Omental fat pad (tissue), 4 donors: ENCODE data around the gene PPP1R16B. TPM values are rescaled to one million over a fixed set of nuclear protein-coding genes. Genes with fewer than 3 reads are reported as not detected.
"Not testable (repeated sequence)": the region's sequence is repeated elsewhere in the genome, so short reads cannot be mapped to it uniquely, and the experiment has no call there.

ENCODE experiments used
- ATAC-seq: fragments of 150-250 bp; one replicate; pipeline ENCODE4 v1.9.1; 2016; ENCODE audit warnings: mild to moderate bottlenecking, moderate library complexity; ENCODE audit not compliant: low FRiP score
- DNase-seq: peaks from one replicate; pipeline ENCODE4 v3.0.0-alpha.2; 2019; ENCODE audit warnings: low spot score
- total RNA-seq, 4 donors: library from RNA; depleted of rRNA; stranded (reverse); fragments of >200 nt; gene quantifications; one replicate each; pipeline ENCODE4 v1.1.0, GENCODE V29; 2016
- TF ChIP-seq, protein P1 (sequence below), 3 donors: fragments of 450-650 bp; IDR thresholded peaks; one replicate each; pipeline ENCODE4 v1.5.1; 2016 to 2017; ENCODE audit warnings: antibody characterized with exemption in 3 of 3, mild to moderate bottlenecking in 3 of 3, moderate library complexity in 2 of 3

Gene PPP1R16B
- total RNA-seq, 4 donors from 2014 or later: 7.1 to 48.4 (median 21.6) TPM

DNA sequence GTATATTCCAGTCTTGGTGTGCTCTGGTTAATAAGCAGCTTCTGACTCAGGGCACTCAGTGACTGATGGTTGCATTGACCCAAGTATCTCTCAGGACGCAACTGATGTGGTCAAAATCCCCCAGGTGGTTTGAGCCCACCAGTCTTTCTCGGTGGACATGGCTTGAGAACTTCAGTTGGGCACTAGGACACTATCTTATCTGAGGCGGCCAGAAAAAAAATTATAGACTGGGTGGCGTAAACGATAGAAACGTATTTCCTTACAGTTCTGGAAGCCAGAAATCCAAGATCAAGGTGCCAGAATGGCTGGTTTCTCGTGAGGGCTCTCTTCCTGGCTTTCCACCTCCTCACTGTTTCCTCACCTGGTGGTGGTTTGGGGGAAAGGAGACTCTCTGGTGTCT lies 52.2 kb downstream of the PPP1R16B start:
- no peak for ATAC-seq
- no peak for DNase-seq
- TF ChIP-seq, protein P1, sequence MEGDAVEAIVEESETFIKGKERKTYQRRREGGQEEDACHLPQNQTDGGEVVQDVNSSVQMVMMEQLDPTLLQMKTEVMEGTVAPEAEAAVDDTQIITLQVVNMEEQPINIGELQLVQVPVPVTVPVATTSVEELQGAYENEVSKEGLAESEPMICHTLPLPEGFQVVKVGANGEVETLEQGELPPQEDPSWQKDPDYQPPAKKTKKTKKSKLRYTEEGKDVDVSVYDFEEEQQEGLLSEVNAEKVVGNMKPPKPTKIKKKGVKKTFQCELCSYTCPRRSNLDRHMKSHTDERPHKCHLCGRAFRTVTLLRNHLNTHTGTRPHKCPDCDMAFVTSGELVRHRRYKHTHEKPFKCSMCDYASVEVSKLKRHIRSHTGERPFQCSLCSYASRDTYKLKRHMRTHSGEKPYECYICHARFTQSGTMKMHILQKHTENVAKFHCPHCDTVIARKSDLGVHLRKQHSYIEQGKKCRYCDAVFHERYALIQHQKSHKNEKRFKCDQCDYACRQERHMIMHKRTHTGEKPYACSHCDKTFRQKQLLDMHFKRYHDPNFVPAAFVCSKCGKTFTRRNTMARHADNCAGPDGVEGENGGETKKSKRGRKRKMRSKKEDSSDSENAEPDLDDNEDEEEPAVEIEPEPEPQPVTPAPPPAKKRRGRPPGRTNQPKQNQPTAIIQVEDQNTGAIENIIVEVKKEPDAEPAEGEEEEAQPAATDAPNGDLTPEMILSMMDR (IDR thresholded peaks at IDR 0.05): no peak

- ATAC-seq (no peak), DNase-seq (no peak)
- TF ChIP-seq, protein P1 (IDR thresholded peaks at IDR 0.05): no peak
Observed at GRCh38 chr20:38859070-38859690, 53.7 kb downstream of the PPP1R16B start.

DNA sequence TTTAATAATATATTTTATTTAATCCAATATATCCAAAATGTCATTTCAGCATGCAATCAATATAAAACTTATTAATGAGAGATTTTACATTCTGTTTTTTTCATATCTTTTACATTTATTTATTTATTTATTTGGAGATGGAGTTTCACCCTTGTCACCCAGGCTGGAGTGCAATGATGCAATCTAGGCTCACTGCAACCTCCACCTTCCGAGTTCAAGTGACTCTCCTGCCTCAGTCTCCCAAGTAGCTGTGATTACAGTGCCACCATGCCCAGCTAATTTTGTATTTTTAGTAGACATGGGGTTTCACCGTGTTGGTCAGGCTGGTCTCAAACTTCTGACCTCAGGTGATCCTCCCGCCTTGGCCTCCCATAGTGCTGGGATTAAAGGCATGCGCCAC lies 54.4 kb downstream of the PPP1R16B start:
- not testable (repeated sequence) for ATAC-seq, DNase-seq

DNA sequence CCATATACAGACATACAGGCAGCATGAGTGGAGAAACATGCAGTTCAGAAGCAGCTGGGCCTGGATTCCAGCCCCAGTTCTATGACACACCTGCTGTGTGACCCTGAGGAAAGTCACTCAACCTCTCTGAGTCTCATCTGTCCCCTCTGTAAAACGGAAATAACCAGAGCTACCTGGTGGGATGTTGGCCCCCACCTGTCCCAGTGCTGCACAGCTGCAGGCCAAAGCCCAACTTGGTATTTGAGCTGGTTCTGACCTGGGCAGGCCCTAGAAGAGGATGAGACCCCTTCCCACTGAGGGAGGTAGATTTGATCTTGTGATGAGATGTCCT lies 55.5 kb downstream of the PPP1R16B start:
- no peak for DNase-seq
- TF ChIP-seq, protein P1 (IDR thresholded peaks at IDR 0.05): no peak
- no peak for ATAC-seq

GRCh38 chr20:38862226-38862625 lies 56.7 kb downstream of the PPP1R16B start:
- ATAC-seq (no peak), DNase-seq (no peak)
- TF ChIP-seq, protein P1 (IDR thresholded peaks at IDR 0.05): no peak

- TF ChIP-seq, protein P1 (IDR thresholded peaks at IDR 0.05): no peak
- ATAC-seq (no peak), DNase-seq (no peak)
Observed at GRCh38 chr20:38863024-38863851, 57.7 kb downstream of the PPP1R16B start.

DNA sequence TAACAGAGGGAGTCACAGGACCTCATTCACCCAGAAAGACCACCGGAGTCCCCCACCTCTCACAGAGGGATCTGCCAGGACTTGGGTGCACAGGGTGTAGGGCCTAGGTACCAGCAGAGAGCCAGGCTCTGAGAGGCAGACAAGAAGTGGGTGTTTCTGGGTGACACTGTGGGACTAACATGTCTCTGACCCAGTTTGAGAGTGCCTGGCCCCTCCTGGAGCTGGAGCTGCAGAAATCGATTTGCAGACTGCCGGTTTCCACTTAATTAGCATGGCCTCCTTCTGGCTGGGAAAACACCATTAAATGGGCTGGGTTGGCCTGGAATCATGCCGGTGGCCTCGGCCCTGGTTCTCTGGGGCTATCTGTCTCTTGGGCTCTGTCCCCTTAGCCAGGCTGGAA lies 59.2 kb downstream of the PPP1R16B start:
- TF ChIP-seq, protein P1 (IDR thresholded peaks at IDR 0.05): no peak
- DNase-seq (no peak), ATAC-seq (no peak)
